NOMO-1 (cell line): ENCODE results near the gene RSU1.
A peak's percentile ranks its signal among the peaks of the same experiment; 100 is the strongest.

Source experiments
- DNase-seq, 2 experiments: peaks; one replicate each; lab custom pipeline; 2025; ENCODE audit not compliant: unreplicated experiment in 2 of 2; lab: John Stamatoyannopoulos, UW

Gene RSU1

GRCh38 chr10:16745061-16745460, 72.2 kb downstream of the RSU1 start:
- DNase-seq: no peak

DNA sequence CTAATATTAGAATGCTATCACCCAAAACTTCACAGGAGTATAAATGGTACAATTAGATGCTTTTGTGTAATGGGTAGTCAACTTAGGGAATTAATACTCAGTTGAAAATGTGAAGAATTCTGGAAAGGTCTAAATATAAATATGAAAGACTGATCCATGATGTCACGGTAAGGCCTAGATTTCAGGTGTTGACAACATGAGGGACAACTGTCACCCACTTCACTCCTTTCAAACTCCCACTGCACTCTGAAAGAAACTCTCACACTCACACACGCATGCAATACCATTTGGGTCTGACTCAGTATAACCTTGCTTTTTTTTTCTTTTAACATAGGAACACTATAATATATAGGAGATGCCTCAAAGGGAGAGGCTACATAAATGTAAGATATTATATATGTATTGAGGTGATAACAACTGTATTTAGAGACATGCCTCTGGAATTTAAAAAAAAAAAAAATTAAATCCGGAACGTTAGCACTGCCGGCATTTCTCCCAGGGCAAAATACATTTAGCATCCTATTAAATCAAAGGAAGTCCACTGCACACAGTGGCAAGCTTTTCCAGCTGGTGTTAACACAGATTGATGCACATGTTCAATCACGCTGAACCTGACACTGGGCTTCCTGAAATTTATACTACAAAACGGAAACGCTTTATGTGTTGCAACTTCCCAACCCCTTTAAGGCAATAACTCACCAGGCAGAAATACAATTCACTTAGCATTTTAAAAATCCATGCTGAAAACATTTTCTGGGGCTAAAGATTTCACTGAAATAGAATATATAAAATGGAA, 74.9 kb downstream of the RSU1 start:
- DNase-seq: peak; percentile 53 to 79

GRCh38 chr10:16741540-16741939, 75.7 kb downstream of the RSU1 start:
- no peak for DNase-seq

- no peak for DNase-seq
Observed at GRCh38 chr10:16737420-16737819, 79.8 kb downstream of the RSU1 start.

DNA sequence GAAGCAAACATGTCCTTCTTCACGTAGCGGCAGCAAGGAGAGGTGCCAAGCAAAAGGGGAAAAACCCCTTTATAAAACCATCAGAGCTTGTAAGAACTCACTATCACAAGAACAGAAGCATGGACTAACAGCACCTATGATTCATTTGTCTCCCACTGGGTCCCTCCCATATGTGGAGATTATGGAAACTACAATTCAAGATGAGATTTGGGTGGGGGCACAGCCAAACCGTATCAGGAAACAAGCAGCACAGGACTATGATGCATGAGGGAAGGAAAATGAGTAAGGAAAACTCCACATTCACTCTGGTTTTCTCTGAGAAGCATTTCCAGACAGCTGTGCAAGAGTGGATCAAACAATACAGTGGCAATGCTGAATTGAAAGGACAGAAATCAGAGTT, 81.6 kb downstream of the RSU1 start:
- DNase-seq: no peak

- DNase-seq: no peak
Observed at GRCh38 chr10:16732376-16732775, 84.8 kb downstream of the RSU1 start.

DNA sequence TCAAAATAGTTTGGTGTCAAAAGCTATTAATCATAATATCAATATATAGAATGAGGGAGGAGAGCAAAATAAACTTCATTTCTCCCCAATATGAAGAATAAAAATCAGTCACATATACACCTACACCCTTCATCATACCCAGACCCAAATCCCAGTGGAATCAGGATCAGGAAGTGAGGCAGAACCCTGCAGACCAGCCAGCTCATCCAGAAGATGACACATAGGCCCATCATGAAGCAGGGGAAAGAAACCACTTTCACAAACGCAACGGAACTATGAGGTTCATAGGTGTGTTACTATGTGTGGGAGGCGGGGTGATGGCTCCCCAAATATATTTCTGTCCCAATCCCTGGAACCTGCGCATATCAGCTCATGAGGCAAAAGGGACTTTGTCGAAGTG, 89.0 kb downstream of the RSU1 start:
- no peak for DNase-seq

GRCh38 chr10:16727666-16728065, 89.6 kb downstream of the RSU1 start:
- DNase-seq: no peak

DNA sequence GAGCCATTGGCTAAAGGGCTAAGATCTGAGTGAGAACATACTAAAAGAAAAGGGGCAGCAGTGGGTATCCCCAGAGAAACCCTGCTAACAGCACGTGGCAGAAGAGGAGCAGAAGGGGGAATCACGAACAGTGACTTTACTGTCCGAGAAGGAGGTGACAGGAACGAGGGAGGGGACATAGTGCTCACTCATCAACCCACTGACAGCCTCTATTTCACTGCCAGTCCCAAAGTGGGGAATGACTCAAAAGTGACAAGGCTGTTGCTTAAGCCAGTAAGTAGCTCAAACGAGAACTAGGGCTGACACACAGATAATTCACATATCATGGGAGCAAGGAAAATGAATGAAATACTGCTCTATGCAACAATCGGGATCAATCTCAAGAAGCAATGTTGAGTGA, 92.7 kb downstream of the RSU1 start:
- DNase-seq: no peak

GRCh38 chr10:16720812-16721211, 96.4 kb downstream of the RSU1 start:
- no peak for DNase-seq

DNA sequence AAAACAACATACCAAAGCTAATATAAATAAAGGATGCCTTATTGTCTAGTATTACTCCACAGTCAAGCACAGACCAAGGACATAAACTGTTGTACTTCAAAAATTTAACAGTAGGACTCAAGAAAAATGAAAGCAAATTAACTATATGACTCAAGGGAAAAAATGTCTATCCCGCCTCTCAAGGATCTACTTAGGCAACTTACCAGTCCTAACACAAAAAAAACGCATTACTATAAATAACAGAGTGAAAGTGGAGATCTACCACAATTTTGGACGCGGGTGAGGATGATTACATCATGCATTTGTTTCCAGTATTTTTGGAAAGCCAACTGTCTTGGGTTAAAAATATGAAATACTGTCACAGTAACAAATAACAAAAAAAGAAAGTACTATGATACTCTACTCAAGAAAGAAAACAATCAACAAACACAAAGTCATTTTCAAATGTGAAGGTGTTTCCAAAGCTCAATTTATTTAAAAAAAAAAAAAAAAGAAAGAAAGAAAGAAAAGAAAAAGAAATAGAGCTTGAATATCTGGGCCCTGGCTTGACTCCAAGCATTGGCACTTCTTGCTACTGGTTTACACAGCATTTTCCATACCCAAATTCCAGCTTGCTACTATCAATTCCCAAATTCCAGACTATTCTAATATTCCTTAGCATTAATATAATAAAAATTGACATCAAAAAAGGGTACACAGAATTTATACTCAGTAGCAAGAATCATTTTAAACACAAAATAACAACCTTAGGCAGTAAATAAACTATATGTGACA, 99.4 kb downstream of the RSU1 start:
- DNase-seq: peak; percentile 8 to 22

DNA sequence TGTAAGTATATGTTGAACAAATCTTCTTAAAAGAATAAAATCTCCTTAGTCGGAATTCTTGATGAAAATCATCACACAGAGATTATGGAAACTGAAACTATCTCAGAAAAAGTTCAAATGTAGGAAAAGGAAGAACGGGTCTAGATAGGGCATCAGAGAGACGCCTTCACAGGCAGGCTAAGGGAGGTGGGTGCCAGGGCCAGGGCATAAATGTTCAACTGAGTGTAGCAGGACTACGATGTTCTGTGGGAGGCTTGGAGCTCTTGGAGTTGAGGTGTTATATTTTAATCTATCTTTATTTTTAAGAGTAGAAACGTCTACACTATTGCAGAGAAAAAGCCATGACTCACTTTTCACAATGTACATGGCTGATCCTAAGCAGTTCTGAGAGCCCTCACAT, 101.2 kb downstream of the RSU1 start:
- DNase-seq: no peak

- no peak for DNase-seq
Observed at GRCh38 chr10:16713290-16713689, 103.9 kb downstream of the RSU1 start.

- no peak for DNase-seq
Observed at GRCh38 chr10:16712883-16713282, 104.3 kb downstream of the RSU1 start.

- no peak for DNase-seq
Observed at GRCh38 chr10:16700331-16700730, 116.9 kb downstream of the RSU1 start.

GRCh38 chr10:16699435-16700057, 117.7 kb downstream of the RSU1 start:
- no peak for DNase-seq

DNA sequence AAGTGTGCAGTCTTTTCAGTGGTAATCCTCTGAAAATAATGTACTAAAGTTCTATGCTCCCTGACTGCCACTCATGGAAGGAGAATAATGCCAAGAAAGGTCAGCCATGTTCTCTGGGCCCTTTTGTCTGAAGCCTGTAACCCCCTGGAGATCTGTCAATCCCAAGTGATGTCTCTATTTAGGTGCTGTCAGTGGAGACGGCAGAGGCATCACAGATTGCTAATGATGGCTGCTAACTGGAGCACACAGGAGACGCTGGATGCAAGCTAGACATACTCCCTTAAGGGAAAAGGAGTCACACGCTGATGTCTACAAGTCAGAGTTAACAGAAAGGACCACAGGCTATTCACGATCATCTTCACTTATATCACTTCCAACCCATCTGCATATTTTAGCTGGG, 118.8 kb downstream of the RSU1 start:
- no peak for DNase-seq

GRCh38 chr10:16690417-16690816, 126.8 kb downstream of the RSU1 start:
- DNase-seq: no peak

GRCh38 chr10:16689696-16690095, 127.5 kb downstream of the RSU1 start:
- no peak for DNase-seq

- DNase-seq: no peak
Observed at GRCh38 chr10:16689227-16689626, 128.0 kb downstream of the RSU1 start.

- no peak for DNase-seq
Observed at GRCh38 chr10:16686054-16686902, 130.9 kb downstream of the RSU1 start.
